Cardiac septum (tissue), 1 donor: ENCODE measurements around the gene PRKCH. TPM values are rescaled to one million over a fixed set of nuclear protein-coding genes. Genes with fewer than 3 reads are reported as not detected.

ENCODE experiments used
- DNase-seq: peaks from one replicate; pipeline ENCODE4 v3.0.0-alpha.2; 2020; ENCODE audit warnings: low spot score
- intact Hi-C: fragments of 100-400 bp; cut with DNase I; formaldehyde crosslinking; loops from one replicate; pipeline ENCODE4 v1.14.0; 2022
- total RNA-seq: library from RNA; stranded (reverse); fragmentation: NEBNext Ultra II Directional; extraction: Animal tissue kit (Norgen Biotek cat#: 25700); gene quantifications from one replicate; pipeline ENCODE4 v1.2.1, GENCODE V29; 2021
- donor health status: DM: no; HTN: no; CAD: no.

Gene PRKCH
- total RNA-seq, 1 donor from 2014 or later, result 17.0 TPM

GRCh38 chr14:61351477-61351876 lies 30.1 kb downstream of the PRKCH start:
- intact Hi-C loops, result no loop called here

GRCh38 chr14:61355892-61356325 lies 34.5 kb downstream of the PRKCH start:
- peak; percentile 78 for DNase-seq
- intact Hi-C loops, result loop anchor here (2.0 to 5.0 kb wide), 3 partner anchors 34 to 63 kb away; partner anchors contain the start of gene PRKCH

More at GRCh38 chr14:61351477-61351876, 30.1 kb downstream of the PRKCH start:
- no peak for DNase-seq

GRCh38 chr14:61357123-61357522 lies 35.7 kb downstream of the PRKCH start:
- intact Hi-C loops, result loop anchor here (2.0 to 5.0 kb wide), 3 partner anchors 35 to 62 kb away; partner anchors contain the start of gene PRKCH
- no peak for DNase-seq

- no peak for DNase-seq
- intact Hi-C loops, result loop anchor here (5.0 kb wide), 2 partner anchors 36 to 51 kb away; partner anchors contain the start of gene PRKCH
Measured at GRCh38 chr14:61358554-61359226, 37.3 kb downstream of the PRKCH start.

GRCh38 chr14:61360796-61361525 lies 39.6 kb downstream of the PRKCH start:
- no peak for DNase-seq
- intact Hi-C loops, result no loop called here

- intact Hi-C loops, result no loop called here
Measured at GRCh38 chr14:61362072-61362750, 40.8 kb downstream of the PRKCH start.

GRCh38 chr14:61364243-61364642 lies 42.9 kb downstream of the PRKCH start:
- no peak for DNase-seq
- intact Hi-C loops, result no loop called here

More at GRCh38 chr14:61362072-61362750, 40.8 kb downstream of the PRKCH start:
- no peak for DNase-seq

- intact Hi-C loops, result no loop called here
- no peak for DNase-seq
Measured at GRCh38 chr14:61365667-61366212, 44.4 kb downstream of the PRKCH start.

GRCh38 chr14:61368114-61368710 lies 46.8 kb downstream of the PRKCH start:
- peak; percentile 77 for DNase-seq
- intact Hi-C loops, result no loop called here

- intact Hi-C loops, result no loop called here
- DNase-seq, result no peak
Measured at GRCh38 chr14:61368781-61369453, 47.5 kb downstream of the PRKCH start.

GRCh38 chr14:61369454-61369810 lies 48.1 kb downstream of the PRKCH start:
- intact Hi-C loops, result no loop called here
- no peak for DNase-seq

GRCh38 chr14:61372379-61372778 lies 51.0 kb downstream of the PRKCH start:
- DNase-seq, result no peak
- intact Hi-C loops, result no loop called here

- no peak for DNase-seq
- intact Hi-C loops, result no loop called here
Measured at GRCh38 chr14:61372842-61373555, 51.6 kb downstream of the PRKCH start.

GRCh38 chr14:61374284-61374683 lies 52.9 kb downstream of the PRKCH start:
- intact Hi-C loops, result no loop called here
- DNase-seq, result no peak

- intact Hi-C loops, result no loop called here
- DNase-seq, result no peak
Measured at GRCh38 chr14:61375218-61375617, 53.8 kb downstream of the PRKCH start.

- intact Hi-C loops, result no loop called here
- no peak for DNase-seq
Measured at GRCh38 chr14:61376314-61376713, 54.9 kb downstream of the PRKCH start.

- DNase-seq, result no peak
Measured at GRCh38 chr14:61377749-61378148, 56.4 kb downstream of the PRKCH start.

GRCh38 chr14:61379639-61380184 lies 58.3 kb downstream of the PRKCH start:
- DNase-seq, result no peak
- intact Hi-C loops, result no loop called here

More at GRCh38 chr14:61377749-61378148, 56.4 kb downstream of the PRKCH start:
- intact Hi-C loops, result no loop called here
